ENCODE data around the gene PTPRN2. TPM values are rescaled to one million over a fixed set of nuclear protein-coding genes. Genes with fewer than 3 reads are reported as not detected.

Gene PTPRN2
- total RNA-seq, 1 donor from 2014 or later: 0.72 TPM

GRCh38 chr7:157690058-157690832 lies 897.4 kb downstream of the PTPRN2 start:
- no peak for DNase-seq (ENCODE audit: low spot score)

- DNase-seq (ENCODE audit: low spot score): no peak
Observed at GRCh38 chr7:157689269-157690057, 898.2 kb downstream of the PTPRN2 start.

- no peak for DNase-seq (ENCODE audit: low spot score)
Observed at GRCh38 chr7:157688533-157689268, 898.9 kb downstream of the PTPRN2 start.

GRCh38 chr7:157687845-157688532 lies 899.6 kb downstream of the PTPRN2 start:
- DNase-seq (ENCODE audit: low spot score): no peak

GRCh38 chr7:157687158-157687557 lies 900.5 kb downstream of the PTPRN2 start:
- DNase-seq (ENCODE audit: low spot score): no peak

- DNase-seq (ENCODE audit: low spot score): no peak
Observed at GRCh38 chr7:157686285-157686894, 901.2 kb downstream of the PTPRN2 start.

GRCh38 chr7:157685430-157686284 lies 902.0 kb downstream of the PTPRN2 start:
- DNase-seq (ENCODE audit: low spot score): no peak

GRCh38 chr7:157684909-157685429 lies 902.7 kb downstream of the PTPRN2 start:
- no peak for DNase-seq (ENCODE audit: low spot score)

- DNase-seq (ENCODE audit: low spot score): no peak
Observed at GRCh38 chr7:157684157-157684908, 903.3 kb downstream of the PTPRN2 start.

GRCh38 chr7:157683747-157684156 lies 903.9 kb downstream of the PTPRN2 start:
- DNase-seq (ENCODE audit: low spot score): no peak

GRCh38 chr7:157682946-157683746 lies 904.5 kb downstream of the PTPRN2 start:
- DNase-seq (ENCODE audit: low spot score): no peak

GRCh38 chr7:157682064-157682945 lies 905.3 kb downstream of the PTPRN2 start:
- DNase-seq (ENCODE audit: low spot score): no peak

- no peak for DNase-seq (ENCODE audit: low spot score)
Observed at GRCh38 chr7:157679607-157680006, 908.0 kb downstream of the PTPRN2 start.

GRCh38 chr7:157678501-157678900 lies 909.1 kb downstream of the PTPRN2 start:
- no peak for DNase-seq (ENCODE audit: low spot score)

- no peak for DNase-seq (ENCODE audit: low spot score)
Observed at GRCh38 chr7:157676456-157677255, 911.0 kb downstream of the PTPRN2 start.

- DNase-seq (ENCODE audit: low spot score): no peak
Observed at GRCh38 chr7:157676001-157676400, 911.6 kb downstream of the PTPRN2 start.

Data from umbilical cord (tissue), 2 donors.